Retinal pigment epithelial cell (primary cell): ENCODE data around the gene KDM5A.

Experiments
- DNase-seq: peaks from one replicate; pipeline ENCODE4 v3.0.0-alpha.2; 2010; ENCODE audit warnings: low read depth
- H3K4me3 ChIP-seq: 2 replicates; pipeline ENCODE4 v1.5.1; 2011; ENCODE audit warnings: mild to moderate bottlenecking, low read length, control low read depth, moderate library complexity
- TF ChIP-seq, protein P1 (sequence below): conservative IDR thresholded peaks from 2 replicates; pipeline ENCODE4 v1.5.1; 2011; ENCODE audit warnings: low read depth, low read length, control low read depth, inconsistent platforms

Gene KDM5A

DNA sequence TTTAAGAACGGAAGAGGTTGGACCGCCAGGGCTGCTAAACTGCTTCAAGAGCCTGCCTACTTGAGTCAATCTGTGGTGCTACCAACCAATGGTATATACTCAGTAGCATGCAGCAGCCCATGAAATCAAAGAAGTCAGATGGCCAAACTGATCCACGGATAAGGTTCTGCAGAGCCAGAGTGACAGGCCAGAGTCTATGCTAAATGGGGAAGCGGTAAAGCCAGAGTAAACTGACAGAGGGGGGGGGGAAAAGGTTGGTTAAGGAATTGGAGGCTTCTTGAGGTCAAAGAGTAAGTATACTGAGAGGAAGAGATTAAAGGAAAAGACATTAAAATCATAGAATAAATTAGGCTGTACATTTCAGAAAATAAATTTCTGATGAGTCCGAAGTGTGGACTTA lies 111.1 kb downstream of the KDM5A start:
- DNase-seq, result no peak
- no peak overlapping the region for H3K4me3 ChIP-seq
- TF ChIP-seq, protein P1, sequence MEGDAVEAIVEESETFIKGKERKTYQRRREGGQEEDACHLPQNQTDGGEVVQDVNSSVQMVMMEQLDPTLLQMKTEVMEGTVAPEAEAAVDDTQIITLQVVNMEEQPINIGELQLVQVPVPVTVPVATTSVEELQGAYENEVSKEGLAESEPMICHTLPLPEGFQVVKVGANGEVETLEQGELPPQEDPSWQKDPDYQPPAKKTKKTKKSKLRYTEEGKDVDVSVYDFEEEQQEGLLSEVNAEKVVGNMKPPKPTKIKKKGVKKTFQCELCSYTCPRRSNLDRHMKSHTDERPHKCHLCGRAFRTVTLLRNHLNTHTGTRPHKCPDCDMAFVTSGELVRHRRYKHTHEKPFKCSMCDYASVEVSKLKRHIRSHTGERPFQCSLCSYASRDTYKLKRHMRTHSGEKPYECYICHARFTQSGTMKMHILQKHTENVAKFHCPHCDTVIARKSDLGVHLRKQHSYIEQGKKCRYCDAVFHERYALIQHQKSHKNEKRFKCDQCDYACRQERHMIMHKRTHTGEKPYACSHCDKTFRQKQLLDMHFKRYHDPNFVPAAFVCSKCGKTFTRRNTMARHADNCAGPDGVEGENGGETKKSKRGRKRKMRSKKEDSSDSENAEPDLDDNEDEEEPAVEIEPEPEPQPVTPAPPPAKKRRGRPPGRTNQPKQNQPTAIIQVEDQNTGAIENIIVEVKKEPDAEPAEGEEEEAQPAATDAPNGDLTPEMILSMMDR, result no peak

DNA sequence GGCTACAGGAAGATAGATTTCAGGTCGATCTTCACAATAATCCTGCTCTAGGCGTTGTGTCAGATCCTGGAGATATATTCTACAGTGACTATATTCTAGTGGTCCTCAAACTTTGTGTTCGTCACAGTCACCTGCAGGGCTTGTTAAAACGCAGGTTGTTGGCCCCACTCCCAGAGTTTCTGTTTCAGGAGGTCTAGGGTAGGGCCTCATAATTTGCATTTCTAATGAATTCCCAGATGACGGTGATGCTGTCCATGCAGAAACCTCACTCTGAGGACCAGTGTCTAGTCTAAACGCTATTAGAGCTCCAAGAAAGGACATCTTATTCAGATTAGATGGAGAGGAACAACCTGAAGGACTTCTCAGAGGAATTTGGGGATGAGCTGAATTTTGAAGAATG lies 113.3 kb downstream of the KDM5A start:
- TF ChIP-seq, protein P1, result no peak
- H3K4me3 ChIP-seq, result no peak overlapping the region
- no peak for DNase-seq

DNA sequence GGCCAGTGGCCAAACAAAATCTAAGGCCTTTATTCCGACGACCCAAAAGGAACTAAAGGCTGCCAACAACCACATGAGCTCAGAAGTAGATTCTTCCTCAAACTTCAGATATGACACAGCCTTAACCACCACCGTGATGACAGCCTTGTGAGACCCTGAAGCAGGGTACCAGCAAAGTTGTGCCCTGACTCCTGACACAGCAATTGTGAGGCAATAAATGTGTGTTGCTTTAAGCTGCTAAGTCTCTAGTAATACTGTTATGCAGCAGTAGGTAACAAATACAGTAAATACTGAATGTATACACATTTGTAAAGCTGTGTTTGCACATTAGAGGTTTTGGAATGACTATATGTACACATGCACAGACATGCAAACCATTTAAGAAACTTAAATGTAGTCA lies 115.7 kb downstream of the KDM5A start:
- no peak overlapping the region for H3K4me3 ChIP-seq
- TF ChIP-seq, protein P1, result no peak
- no peak for DNase-seq

DNA sequence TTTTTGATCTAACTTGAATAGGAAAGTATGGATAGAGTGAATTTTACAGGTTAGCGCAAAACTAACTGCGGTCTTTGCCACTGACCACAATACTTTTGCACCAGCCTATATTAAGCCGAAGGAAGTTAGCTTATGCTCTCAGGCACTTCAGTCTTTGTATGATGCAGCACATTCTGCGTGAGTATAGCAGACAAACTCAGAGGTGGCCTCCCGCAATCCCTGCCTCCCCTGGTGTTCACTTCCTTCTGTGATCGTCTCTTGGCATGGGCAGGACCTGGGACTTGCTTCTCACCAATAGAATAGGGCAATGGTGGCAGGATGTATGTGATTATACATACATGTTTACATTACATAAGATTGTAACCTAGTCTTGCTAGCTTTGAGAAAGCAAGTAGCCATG lies 116.2 kb downstream of the KDM5A start:
- TF ChIP-seq, protein P1, result no peak
- H3K4me3 ChIP-seq, result no peak overlapping the region
- no peak for DNase-seq

DNA sequence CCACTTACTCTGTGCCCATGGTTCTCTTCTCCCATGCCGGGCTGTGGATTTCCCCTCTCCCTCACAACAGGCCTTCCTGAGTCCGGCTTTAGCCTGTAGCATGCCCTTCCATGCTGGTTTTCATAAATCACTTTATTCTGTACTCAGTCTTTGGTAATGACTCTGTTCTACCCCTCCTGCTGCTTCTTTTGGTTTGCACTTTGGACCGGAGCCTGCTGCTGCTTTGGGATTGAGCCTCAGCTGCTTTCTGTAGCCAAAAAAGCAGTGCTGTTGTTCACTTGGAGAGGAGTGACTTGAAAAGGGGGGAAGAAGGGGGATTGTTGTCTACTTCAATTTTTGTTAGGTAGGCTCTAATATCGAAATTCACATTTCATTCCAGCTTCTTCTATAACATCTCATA lies 118.0 kb downstream of the KDM5A start:
- TF ChIP-seq, protein P1, result no peak
- H3K4me3 ChIP-seq, result no peak overlapping the region
- DNase-seq, result no peak

DNA sequence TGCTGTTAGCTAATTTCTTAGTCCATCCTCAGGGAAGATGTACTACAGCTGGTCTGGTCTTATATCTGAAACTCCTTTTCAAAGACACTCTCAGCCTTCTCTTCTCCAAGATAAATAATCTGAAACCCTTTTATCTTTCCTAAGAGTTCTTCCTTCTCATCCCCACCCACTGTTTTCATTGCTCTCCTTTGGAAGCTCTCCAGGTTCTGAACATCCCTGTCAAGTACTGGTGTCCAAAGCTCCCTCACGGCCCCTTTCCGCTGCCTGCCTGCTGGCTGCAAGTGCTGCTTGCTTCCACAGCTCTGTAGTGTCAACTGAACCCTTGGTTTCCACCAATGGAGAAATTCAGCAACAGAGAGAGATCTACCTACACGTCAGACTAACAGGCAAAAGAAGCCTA lies 119.9 kb downstream of the KDM5A start:
- no peak overlapping the region for H3K4me3 ChIP-seq
- no peak for DNase-seq
- TF ChIP-seq, protein P1, result no peak

DNA sequence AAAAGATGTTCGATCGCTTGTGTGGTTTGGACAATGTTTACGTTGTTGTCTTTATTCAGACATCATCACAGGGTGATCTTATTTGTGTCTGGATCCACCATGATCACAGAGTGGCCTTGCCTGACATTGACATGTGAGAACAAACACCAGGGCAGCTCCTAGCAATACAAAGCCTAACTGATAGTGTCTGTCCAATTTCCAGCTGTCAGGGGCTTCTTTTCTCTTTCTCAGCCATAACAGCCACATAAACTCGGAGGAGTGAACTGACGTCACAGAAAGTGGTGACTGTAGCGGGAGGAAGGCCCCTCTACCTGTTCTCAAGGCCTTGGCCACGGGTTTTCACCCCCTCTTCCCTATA lies 120.7 kb downstream of the KDM5A start:
- no peak for DNase-seq
- TF ChIP-seq, protein P1, result no peak
- H3K4me3 ChIP-seq, result no peak overlapping the region
